Right kidney (tissue), 1 donor: Measurements from ENCODE around the gene NCAPH2.

Source experiments
- DNase-seq: peaks from one replicate; pipeline ENCODE4 v3.0.0-alpha.2; 2016

The NCAPH2 gene

DNA sequence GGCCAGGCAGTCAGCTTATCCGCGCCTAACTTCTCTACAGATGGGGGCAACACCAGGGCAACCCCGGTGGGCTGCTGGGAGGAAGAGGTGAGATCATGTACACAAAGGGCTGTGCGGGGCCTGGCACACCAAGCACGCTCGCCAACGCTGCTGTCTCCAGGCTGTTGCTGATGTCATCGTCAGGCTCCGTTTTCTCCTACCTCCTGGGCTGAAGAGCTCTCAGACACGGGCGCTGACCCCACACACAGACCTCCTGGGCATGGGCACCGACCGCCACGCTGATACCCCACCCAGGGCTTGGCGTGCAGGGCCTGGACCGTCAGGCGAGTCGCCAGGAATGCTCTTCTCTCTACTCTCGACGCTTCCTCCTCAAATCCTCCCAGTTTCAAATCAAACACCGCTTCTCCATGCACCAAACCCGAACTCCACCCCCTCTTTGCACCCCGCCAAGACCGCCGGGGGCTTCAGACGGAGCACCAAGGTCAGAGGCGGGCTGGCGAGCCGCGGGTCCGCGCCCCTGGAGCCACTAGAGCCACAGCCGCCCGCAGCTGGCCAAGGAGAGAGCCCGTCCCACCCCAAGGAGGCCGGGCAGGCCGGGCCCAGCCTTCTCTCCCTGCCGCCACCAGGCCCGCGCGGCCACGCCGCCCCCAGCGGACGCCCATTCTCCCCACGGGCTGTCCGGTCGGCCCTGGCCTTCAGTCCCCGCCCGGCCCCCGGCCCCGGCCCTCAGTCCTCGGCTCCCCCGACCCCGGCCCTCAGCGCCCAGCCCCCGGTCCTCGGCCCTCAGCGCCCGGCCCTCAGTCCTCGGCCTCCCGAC lies 34.0 kb upstream of the NCAPH2 start:
- peak; percentile 65 for DNase-seq

DNA sequence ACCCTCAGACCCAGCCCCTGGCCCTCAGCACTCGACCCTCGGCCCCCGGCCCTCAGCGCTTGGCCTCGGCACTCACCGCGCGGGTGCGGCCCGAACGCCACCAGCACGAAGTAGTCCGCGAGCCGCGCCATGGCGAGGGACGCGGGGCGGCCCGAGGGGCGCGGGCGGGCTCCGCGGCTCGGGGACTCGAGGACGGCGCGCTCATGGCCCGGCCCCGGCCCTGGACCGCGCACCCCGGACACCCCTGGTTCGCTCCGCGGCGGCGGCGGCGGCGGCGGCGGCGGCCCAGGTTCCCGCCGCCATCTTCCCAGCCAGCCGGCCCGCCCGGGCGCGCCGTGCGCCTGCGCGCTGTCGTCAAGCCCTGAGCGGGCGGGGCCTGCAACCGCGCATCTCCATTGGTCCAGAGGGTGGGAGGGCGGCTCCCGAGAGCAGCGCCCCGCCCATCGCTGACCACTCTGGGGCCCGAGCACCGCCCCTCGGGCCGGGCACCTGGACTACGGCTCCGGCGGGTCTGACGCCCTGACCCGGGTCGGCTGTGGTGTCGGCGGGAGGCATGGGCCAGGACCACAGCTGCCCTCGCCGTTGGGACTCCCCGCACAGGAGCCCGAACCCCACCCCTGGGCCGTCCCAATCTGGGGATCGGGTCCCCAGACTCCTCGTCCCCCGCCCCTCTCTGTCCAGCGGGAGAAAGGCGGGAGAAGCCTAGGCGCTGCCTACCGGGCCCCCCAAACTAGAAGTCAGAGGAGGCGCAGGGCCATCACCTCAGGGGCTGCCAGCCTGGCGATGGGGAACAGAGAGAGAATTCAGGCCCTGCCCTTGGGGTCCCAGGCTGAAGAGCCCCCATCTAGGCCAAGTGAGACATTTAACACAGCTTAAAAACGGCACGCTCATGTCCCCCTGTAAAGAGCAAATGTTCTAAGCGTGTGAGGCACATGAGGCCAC lies 33.0 kb upstream of the NCAPH2 start, which contains the start of gene SBF1:
Gene SBF1 (minus strand): TSS at position 326 of the 942 bp plus-strand sequence. CDS start 195 bp downstream, at position 131.
- peak; percentile 92 for DNase-seq

DNA sequence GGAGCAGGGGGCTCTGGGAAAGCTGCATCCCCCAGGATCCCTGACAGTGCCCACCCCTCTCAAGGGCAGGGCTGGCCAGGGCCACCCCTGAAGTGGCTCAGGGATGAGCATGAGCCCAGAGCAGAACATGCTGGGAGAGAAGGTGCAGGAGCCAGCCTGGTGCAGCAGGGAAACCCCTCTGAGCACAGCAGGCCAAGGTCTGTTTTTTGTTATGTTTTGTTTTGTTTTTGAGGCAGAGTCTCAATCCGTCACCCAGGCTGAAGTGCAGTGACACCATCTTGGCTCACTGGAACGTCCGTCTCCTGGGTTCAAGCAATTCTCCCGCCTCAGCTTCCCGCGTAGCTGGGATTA lies 32.4 kb upstream of the NCAPH2 start:
- no peak for DNase-seq

DNA sequence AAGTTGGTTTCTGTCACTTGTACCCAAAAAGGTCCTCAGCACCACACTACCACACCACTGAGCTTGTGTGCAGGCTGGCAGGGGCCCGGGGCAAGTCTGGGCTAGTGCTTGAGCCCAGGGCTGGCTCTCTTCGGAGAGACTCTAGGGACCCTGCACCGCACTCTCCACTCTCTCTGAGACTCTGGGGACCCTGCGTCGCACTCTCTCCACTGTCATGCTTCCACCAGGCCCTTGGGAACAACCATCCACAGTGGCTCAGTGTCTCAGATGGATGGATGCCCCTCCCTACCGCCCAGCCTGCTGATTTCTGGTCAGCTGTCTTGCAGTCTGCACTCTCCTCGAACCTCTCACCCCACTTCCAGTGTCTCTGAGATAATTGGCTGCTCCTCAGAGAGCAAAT lies 31.2 kb upstream of the NCAPH2 start:
- DNase-seq, result no peak

DNA sequence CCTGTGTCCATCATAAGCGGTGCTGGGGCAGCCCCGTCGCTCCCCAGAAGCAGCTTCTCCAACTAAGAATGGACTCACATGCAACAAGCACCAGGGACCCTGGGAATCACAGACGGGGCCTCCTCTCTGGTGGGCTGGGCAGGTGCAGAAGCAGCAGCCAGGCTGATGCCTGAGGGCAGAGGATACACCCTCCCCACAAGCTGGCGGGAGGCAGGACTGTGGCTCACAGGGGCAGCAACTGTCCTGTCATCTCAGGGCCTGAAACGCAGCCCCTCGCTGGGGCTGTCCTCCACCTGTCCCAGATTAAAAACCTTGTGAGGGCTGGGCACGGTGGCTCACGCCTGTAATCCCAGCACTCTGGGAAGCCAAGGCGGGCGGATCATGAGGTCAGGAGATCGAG lies 30.1 kb upstream of the NCAPH2 start:
- DNase-seq, result no peak

DNA sequence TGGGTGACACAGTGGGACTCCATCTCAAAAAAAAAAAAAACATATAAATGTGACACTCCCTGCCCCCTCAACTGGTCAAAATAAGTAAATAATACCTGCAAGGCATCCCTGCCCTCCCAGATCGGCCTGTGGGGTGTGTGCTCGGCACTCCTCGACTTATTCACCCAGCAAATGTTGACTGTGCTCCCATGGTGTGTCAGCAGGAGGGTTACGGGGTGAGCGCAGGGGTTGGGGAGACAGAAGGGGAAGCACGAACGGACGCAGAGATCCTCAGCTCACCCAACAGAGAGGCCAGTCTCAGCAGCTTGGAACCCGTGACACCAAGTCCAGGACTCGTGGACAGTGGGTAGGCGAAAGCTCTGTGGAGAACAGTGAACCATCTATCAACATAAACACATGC lies 28.3 kb upstream of the NCAPH2 start:
- DNase-seq, result no peak

DNA sequence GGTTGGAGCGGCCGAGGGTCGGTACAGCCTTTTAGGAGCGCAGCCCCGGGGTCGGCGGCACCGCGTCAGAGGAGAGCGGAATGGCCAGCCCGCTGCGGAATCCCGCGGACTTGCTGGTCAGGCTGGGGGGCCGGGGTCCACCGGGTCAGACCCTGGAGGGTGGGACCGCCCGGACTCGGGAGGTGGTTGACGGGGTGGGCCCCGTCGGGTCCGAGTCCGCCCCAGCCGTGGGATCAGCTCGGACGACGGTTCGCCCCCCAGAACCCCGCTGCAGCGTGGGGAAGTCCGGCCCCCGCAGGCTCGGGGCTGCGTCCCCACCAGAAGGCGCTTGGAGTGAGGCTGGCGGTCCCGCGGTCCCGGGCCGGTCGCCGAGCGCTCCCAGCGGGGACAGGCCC lies 27.0 kb upstream of the NCAPH2 start:
- DNase-seq, result peak; percentile 41

DNA sequence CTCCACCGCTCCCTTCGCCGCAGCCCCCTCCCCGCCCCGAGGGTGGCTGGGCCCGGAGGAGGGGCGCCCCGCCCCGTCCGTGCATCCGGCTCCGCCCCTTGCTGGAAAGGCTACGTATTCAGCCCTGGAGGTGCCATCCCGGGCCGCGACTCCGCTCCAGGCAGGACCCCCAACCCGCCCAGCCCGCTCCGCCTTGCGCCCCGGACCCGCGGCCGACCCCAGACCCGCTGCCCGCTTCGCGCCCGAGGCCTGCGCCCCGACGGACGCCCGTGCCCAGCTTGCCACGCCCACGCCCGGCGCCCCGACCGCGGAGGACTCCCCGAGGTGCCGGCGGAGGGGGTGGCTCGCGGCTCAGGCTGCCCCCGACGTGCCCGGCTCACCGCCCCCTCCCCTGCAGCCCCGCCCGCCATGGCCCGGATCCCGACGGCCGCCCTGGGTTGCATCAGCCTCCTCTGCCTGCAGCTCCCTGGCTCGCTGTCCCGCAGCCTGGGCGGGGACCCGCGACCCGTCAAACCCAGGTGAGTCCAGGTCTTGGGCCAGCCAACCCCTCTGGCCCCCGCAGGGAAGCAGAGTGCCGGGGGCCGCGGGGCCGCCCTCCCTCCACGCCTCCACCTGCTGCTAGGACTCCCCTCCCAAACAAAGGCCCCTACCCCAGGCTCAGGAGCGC lies 26.5 kb upstream of the NCAPH2 start, which contains the start of gene ADM2:
Gene ADM2 (plus strand): TSS at position 104 of the 667 bp plus-strand sequence. CDS start 305 bp downstream, at position 409.
- no peak for DNase-seq

DNA sequence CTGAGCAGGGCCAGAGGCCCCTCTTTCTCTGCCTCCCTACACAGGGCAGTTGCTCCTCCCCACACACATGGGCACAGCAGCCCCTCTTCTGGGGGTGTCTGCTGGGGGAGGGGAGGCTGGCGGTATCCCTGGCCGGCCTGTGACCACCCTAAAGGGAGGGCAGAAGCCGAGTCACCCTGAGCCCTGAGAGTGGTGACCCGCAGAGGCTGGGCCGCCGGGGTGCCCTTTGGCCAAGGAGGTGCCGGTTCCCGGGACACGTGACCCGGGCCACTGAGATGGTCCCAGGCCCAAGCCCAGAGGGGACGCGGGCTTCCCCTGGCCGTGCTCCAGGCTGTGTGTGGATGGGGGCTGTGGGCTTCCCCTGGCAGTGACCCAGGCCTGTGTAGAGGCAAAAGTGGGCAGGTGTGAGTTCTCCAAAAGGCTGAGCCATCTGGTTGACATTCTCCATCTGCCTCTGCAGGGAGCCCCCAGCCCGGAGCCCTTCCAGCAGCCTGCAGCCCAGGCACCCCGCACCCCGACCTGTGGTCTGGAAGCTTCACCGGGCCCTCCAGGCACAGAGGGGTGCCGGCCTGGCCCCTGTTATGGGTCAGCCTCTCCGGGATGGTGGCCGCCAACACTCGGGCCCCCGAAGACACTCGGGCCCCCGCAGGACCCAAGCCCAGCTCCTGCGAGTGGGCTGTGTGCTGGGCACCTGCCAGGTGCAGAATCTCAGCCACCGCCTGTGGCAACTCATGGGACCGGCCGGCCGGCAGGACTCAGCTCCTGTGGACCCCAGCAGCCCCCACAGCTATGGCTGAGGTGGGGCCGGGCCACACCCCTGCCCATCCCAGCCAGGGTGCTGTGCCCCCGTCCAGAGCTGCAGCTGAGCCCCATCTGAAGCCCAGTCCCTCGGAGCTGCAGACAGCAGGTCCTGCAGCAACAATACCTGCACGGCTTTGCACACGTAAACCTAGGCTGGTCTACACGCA lies 25.6 kb upstream of the NCAPH2 start:
- DNase-seq, result no peak

DNA sequence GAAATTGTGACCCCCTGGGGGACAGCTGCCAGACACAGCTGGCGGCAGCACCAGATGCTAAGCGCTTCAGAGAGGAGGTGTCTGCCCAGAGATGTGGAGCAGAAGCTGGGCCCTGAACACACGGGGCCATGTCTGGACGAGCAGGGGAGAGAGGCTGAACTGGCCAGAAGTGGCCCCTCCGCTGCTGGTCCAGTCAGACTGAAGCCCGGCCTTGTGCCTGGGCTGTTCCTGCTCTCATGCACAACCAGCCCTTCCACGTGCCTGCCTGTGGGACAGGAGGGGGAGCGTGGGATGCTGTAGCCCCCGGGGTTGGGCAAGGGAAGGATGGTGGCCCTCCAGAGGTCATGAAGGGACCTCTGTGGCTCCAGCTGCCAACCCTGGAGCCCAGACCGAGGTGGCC lies 24.9 kb upstream of the NCAPH2 start:
- no peak for DNase-seq

DNA sequence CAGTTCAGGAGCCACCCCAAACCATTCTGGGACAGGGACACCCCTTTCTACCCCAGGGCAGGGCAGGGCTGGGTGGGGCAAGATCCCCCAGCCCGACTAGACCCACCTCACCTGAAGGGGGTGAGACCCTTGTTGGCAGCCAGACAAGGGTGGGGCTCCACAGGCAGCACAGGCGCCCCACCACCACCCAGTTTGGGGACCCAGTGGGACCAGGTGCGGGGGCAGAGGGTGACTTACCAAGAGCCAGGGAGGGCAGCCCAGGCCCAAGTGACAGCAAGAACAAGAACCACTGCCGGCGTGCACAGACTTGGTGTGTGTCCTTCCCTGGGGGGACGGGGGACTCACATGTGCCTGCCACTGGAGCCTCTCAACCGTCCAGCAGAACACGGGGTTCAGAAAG lies 24.5 kb upstream of the NCAPH2 start:
- no peak for DNase-seq

DNA sequence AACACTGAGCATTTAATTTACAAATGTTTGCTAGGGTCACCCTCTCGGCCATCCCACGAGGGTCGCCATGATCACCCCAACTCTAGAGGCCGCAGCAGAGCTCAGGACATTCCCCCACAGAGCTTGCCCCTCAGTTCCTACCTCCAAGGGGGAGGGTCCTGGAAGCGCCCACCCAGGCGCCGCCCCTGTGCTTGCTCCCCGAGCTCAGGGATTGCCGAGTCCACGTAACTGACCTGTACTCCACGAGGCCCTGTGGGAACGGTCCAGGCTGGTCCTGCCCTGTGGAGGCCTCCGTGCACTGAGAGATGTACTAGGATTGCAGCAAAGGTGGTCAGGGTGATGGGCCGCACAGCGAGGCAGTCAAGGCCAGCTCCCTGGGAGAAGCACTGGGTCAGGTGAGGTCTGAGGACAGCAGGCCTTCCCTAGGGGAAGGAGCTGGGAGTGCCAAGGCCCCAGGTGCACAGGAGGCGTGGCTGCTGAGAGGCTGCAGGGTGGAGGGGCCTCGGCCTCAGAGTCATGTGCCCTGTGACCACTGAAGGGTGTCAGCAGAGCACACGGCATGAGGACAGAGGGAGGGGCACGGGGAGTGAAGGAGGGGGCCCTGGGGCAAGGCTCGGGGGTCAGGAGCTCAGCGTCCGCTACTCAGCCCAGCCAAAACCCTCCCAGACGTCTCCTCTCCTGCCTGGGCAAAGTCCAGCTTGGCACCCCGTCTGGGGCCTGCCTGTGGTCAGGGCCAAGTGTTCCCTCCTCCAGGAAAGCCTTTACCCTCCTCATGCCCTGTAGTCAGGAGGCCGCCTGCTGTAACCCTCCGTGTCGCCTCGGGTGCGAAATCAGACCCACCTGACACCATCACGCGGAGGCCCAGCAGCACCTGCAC lies 23.8 kb upstream of the NCAPH2 start:
- DNase-seq, result no peak

DNA sequence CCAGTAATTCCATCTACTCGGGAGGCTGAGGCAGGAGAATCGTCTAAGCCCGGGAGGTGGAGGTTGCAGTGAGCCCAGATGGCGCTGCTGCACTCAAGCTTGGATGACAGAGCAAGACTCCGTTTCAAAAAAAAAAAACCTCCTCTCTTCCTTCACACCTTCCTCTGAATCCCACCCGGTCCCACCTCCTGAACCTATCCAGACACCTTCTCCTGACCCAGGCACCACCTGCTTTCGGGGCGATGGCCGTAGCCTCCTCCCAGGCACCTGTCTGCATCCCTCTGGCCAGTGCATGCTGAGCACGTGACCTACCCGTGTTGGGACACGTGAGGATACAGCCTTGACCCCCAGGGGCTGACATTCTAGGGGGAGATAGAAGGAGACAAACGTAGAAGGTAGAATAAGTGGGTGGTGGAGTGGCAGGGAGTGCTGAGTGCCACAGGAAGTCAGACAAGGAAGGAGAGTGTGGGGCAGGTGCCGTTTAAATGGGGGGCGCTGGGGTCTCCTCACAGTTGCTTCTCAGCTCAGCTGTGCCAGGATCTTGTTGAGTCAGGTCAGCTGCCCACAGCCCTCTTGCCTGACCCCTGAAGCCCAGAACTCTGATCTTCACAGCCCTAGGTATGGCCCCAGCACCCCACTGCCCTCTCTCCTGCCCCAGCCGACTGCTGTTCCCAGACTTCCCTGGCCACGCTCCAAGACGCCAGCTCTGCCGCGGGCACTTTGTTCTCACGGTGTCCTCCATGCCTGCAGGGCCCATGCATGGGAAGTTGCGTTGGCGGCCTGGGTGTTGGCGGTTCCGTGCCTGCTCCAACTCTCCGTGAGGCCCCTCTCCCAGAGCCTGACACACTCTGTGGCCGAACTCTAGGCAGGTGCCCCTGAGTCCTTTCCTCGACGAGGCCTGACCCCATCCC lies 22.5 kb upstream of the NCAPH2 start:
- no peak for DNase-seq

DNA sequence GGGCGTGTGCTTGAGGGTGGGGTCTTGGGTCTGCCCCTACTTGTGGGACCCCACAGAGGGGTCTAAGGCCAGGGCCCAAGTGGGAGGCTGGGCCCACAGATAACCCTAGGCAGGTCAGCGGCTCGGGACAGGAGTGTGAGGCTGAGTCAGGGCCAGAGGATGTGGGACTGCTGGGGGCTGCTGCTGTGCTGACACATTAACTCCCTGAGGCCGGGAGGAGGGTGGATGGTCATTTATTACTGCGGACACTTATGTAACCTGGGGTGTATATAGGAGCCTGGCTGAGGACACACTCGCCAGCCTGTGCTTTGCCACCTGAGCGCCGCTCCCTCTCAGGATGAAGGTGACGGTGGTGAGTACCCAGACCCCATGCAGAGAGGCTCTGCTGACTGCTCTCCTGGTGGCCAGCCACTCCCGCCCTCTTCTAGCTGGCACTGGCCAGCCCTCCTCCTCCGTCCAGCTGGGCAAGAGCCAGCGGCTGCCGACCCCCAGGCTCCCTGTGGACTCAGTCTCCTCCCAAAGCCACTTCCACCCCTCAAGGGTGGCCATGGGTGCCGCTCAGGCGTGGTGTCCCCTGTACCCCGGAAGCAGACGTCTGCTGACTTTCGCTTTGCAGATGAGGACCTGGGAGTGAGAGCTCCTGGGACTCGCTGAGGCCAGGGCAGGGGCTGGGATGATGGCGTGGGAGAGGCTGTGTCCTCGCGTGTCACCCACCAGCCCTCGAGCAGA lies 21.3 kb upstream of the NCAPH2 start, which contains the start of gene MIOX:
Gene MIOX (plus strand): TSS at position 299 of the 729 bp plus-strand sequence. CDS start 39 bp downstream, at position 338.
- no peak for DNase-seq

DNA sequence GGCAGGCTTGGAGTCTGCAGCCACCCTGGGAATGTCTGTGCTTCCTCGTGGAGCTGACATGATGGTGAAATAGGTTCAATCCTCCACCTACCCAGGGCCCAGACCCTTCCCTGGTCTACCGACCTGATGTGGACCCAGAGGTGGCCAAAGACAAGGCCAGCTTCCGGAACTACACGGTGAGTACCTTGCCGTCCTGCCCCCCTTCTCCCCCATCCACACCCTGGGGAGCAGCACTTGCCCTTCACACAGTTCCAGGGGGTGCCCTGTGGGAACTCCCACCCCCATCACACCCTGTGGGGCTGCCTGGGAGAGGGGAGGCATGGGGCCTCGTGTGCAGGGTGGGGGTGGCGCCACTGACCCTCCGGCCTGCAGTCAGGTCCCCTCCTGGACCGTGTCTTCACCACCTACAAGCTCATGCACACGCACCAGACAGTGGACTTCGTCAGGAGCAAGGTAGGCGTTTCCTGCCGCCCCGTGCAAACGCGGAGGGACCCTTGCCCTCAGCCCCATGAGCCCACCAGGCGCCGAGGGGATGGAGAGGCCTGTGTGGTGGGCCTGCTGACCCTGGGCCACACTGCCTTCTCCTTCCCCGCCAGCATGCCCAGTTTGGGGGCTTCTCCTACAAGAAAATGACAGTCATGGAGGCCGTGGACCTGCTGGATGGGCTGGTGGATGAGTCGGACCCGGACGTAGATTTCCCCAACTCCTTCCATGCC lies 20.6 kb upstream of the NCAPH2 start:
- DNase-seq, result no peak

DNA sequence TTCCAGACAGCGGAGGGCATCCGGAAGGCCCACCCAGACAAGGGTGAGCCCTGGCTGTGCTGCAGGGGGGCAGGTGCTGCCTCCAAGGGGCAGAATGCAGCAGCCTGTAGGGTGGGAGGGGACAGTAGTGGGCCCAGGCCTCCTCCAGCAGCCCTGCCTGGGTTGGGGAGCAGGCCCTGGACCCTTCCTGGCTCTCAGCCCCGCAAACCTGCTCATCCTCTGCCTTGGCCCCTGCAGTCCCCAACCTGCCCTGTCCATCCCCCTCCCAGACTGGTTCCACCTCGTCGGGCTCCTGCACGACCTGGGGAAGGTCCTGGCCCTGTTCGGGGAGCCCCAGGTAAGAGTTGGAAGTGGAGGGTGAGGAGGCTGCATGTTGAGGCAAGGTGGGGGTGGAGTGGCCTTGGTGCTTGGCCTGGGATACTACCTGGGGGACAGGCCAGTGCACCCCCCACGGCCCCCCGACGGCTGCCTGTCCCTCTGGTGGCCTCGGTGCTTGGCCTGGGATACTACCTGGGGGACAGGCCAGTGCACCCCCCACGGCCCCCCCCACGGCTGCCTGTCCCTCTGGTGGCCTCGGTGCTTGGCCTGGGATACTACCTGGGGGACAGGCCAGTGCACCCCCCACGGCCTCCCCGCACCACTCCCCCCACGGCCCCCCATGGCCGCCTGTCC lies 19.9 kb upstream of the NCAPH2 start:
- no peak for DNase-seq

DNA sequence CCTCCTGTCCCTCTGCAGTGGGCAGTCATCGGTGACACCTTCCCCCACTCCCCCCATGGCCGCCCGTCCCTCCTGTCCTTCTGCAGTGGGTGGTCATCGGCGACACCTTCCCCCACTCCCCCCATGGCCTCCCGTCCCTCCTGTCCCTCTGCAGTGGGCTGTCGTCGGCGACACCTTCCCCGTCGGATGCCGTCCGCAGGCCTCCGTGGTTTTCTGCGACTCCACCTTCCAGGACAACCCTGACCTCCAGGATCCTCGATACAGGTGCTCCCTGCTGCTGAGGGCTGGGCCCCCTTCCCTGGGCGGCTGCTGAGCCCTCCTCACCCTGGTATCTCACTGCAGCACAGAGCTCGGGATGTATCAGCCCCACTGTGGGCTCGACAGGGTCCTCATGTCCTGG lies 19.1 kb upstream of the NCAPH2 start:
- no peak for DNase-seq
